GM12878 (cell line): Measurements from ENCODE around the gene FFAR3. TPM values are rescaled to one million over a fixed set of nuclear protein-coding genes. Genes with fewer than 3 reads are reported as not detected.

ENCODE experiments used
- CHD2 ChIP-seq: IDR thresholded peaks from 2 replicates; pipeline ENCODE4 v1.6.1; 2011; ENCODE audit warnings: low read depth, low read length, improper control_type of control experiment, borderline replicate concordance
- E2F4 ChIP-seq: IDR thresholded peaks from 2 replicates; pipeline ENCODE4 v1.6.1; 2012; ENCODE audit warnings: low read depth, low read length, improper control_type of control experiment
- EP300 ChIP-seq, 2 experiments: fragments of 150-350 bp in 1 of 2; IDR thresholded peaks; 2 replicates each; pipeline ENCODE4 v1.6.1; 2011 to 2012; ENCODE audit warnings: low read depth in 2 of 2, low read length in 2 of 2, borderline replicate concordance in 1 of 2, improper control_type of control experiment in 1 of 2, inconsistent platforms in 1 of 2; ENCODE audit not compliant: control insufficient read depth in 1 of 2
- FOXK2 ChIP-seq: fragments of 450-650 bp; IDR thresholded peaks from 2 replicates; pipeline ENCODE4 v1.6.1; 2017; ENCODE audit warnings: mild to moderate bottlenecking, moderate library complexity
- HDGF ChIP-seq: fragments of 450-650 bp; IDR thresholded peaks from 2 replicates; pipeline ENCODE4 v1.6.1; 2016; ENCODE audit warnings: antibody characterized with exemption
- MTA2 ChIP-seq: fragments of 450-650 bp; IDR thresholded peaks from 2 replicates; pipeline ENCODE4 v1.6.1; 2016; ENCODE audit warnings: low read depth, mild to moderate bottlenecking, moderate library complexity
- MYC ChIP-seq: IDR thresholded peaks from 2 replicates; pipeline ENCODE4 v1.6.1; 2011; ENCODE audit warnings: mild to moderate bottlenecking, low read length, moderate library complexity, inconsistent platforms; ENCODE audit not compliant: insufficient read depth, insufficient replicate concordance, insufficient read length, severe bottlenecking
- NR2C1 ChIP-seq: fragments of 450-650 bp; IDR thresholded peaks from 2 replicates; pipeline ENCODE4 v1.6.1; 2017; ENCODE audit warnings: antibody characterized with exemption, mild to moderate bottlenecking, moderate library complexity
- PAX8 ChIP-seq: fragments of 450-650 bp; IDR thresholded peaks from 2 replicates; pipeline ENCODE4 v1.6.1; 2017; ENCODE audit warnings: mild to moderate bottlenecking, moderate library complexity
- POLR2A ChIP-seq: IDR thresholded peaks from 2 replicates; pipeline ENCODE4 v1.6.1; 2011; ENCODE audit warnings: low read depth, mild to moderate bottlenecking, low read length
- RBBP5 ChIP-seq: fragments of 200-600 bp; sonication (generic); conservative IDR thresholded peaks from 2 replicates; pipeline ENCODE4 v1.6.1; 2016
- RELA ChIP-seq: fragments of 450-650 bp; IDR thresholded peaks from 2 replicates; pipeline ENCODE4 v1.8.0; 2014; ENCODE audit warnings: borderline replicate concordance; ENCODE audit not compliant: partially characterized antibody
- SUPT20H ChIP-seq: IDR thresholded peaks from 2 replicates; pipeline ENCODE4 v1.6.1; 2011; ENCODE audit warnings: low read depth, mild to moderate bottlenecking, low read length, moderate library complexity, borderline replicate concordance; ENCODE audit not compliant: control insufficient read depth
- ZNF217 ChIP-seq: fragments of 450-650 bp; IDR thresholded peaks from 2 replicates; pipeline ENCODE4 v1.6.1; 2017; ENCODE audit warnings: antibody characterized with exemption, mild to moderate bottlenecking
- ZNF24 ChIP-seq: fragments of 450-650 bp; IDR thresholded peaks from 2 replicates; pipeline ENCODE4 v1.6.1; 2017; ENCODE audit warnings: antibody characterized with exemption, mild to moderate bottlenecking
- polyA plus RNA-seq, 11 experiments: library from polyadenylated mRNA; depleted of rRNA in 4 of 11; unstranded in 6 of 11; stranded (reverse) in 5 of 11; fragments of >200 nt; fragmentation: Nextera tagmentation in 4 of 11; fragmentation: Illumina TruSeq in 1 of 11; extraction: Ambion mirVana in 4 of 11; extraction: Trizol in 1 of 11; gene quantifications; 1 replicate in 1 of 11; 2 replicates in 10 of 11; pipeline versions ENCODE4 v1.2.1 to v1.2.3, GENCODE V29; 2011 to 2016; ENCODE audit warnings: inconsistent platforms in 2 of 11, missing spikeins in 2 of 11, low read depth in 1 of 11
- total RNA-seq, 4 experiments: library from RNA; depleted of rRNA in 3 of 4; stranded (reverse); fragments of >200 nt in 3 of 4; fragmentation: Illumina TruSeq in 1 of 4; extraction: Trizol in 1 of 4; gene quantifications; 2 replicates each; pipeline versions ENCODE4 v1.2.1 to v1.2.3, GENCODE V29; 2013 to 2021
- TF ChIP-seq, protein P1 (sequence below): IDR thresholded peaks from 2 replicates; pipeline ENCODE4 v1.6.1; 2011; ENCODE audit warnings: borderline replicate concordance, low read depth, mild to moderate bottlenecking, moderate library complexity, mixed read lengths, low read length; ENCODE audit not compliant: insufficient read depth; ENCODE audit errors: extremely low read length
- TF ChIP-seq, protein P2 (sequence below), 3 experiments: IDR thresholded peaks in 2 of 3; conservative IDR thresholded peaks in 1 of 3; 2 replicates each; pipeline ENCODE4 v1.5.1; 2011; ENCODE audit warnings: low read depth in 3 of 3, low read length in 3 of 3, mild to moderate bottlenecking in 3 of 3, control low read depth in 2 of 3, moderate library complexity in 2 of 3, inconsistent platforms in 1 of 3, mixed read lengths in 1 of 3; ENCODE audit not compliant: control insufficient read depth in 2 of 3, insufficient read depth in 1 of 3; ENCODE audit errors: extremely low read depth in 1 of 3
- TF ChIP-seq, protein P3 (sequence below): fragments of 450-650 bp; IDR thresholded peaks from 2 replicates; pipeline ENCODE4 v1.6.1; 2016; ENCODE audit warnings: mild to moderate bottlenecking, moderate library complexity, borderline replicate concordance

Gene FFAR3
- total and polyA plus RNA-seq, 10 of the 15 experiments (the other 5 are each of a cell fraction or from before 2014, with no cell fraction given) = 0.15 to 0.18 TPM; not detected in 8

GRCh38 chr19:35331551-35332214 is 26.6 kb upstream of the FFAR3 start (continued):
- no peak for TF ChIP-seq E2F4
- no peak for TF ChIP-seq SUPT20H
- no peak for TF ChIP-seq FOXK2
- TF ChIP-seq, protein P1, sequence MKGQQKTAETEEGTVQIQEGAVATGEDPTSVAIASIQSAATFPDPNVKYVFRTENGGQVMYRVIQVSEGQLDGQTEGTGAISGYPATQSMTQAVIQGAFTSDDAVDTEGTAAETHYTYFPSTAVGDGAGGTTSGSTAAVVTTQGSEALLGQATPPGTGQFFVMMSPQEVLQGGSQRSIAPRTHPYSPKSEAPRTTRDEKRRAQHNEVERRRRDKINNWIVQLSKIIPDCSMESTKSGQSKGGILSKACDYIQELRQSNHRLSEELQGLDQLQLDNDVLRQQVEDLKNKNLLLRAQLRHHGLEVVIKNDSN = no peak
- TF ChIP-seq, protein P2, sequence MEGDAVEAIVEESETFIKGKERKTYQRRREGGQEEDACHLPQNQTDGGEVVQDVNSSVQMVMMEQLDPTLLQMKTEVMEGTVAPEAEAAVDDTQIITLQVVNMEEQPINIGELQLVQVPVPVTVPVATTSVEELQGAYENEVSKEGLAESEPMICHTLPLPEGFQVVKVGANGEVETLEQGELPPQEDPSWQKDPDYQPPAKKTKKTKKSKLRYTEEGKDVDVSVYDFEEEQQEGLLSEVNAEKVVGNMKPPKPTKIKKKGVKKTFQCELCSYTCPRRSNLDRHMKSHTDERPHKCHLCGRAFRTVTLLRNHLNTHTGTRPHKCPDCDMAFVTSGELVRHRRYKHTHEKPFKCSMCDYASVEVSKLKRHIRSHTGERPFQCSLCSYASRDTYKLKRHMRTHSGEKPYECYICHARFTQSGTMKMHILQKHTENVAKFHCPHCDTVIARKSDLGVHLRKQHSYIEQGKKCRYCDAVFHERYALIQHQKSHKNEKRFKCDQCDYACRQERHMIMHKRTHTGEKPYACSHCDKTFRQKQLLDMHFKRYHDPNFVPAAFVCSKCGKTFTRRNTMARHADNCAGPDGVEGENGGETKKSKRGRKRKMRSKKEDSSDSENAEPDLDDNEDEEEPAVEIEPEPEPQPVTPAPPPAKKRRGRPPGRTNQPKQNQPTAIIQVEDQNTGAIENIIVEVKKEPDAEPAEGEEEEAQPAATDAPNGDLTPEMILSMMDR (IDR thresholded peaks at IDR 0.05 in 2 of 3, conservative IDR thresholded peaks at IDR 0.05 in 1 of 3; ENCODE audit: control insufficient read depth in 2 of 3, extremely low read depth in 1 of 3, insufficient read depth in 1 of 3, low read depth in 3 of 3, low read length in 3 of 3) = no peak
- TF ChIP-seq NR2C1 = no peak
- TF ChIP-seq CHD2 = no peak
- no peak for TF ChIP-seq ZNF217
- no peak for TF ChIP-seq MYC
- TF ChIP-seq PAX8 = no peak
- TF ChIP-seq ZNF24 = no peak
- no peak for TF ChIP-seq RELA
- peak; percentile 73 for TF ChIP-seq POLR2A
- TF ChIP-seq HDGF = 0 out of 2 replicates have a peak, but pooled peaks have one; percentile 40
- no peak for TF ChIP-seq EP300 (IDR thresholded peaks at IDR 0.05; ENCODE audit: borderline replicate concordance in 1 of 2, control insufficient read depth in 1 of 2, low read depth in 2 of 2, low read length in 2 of 2)
- no peak for TF ChIP-seq RBBP5
- TF ChIP-seq, protein P3, sequence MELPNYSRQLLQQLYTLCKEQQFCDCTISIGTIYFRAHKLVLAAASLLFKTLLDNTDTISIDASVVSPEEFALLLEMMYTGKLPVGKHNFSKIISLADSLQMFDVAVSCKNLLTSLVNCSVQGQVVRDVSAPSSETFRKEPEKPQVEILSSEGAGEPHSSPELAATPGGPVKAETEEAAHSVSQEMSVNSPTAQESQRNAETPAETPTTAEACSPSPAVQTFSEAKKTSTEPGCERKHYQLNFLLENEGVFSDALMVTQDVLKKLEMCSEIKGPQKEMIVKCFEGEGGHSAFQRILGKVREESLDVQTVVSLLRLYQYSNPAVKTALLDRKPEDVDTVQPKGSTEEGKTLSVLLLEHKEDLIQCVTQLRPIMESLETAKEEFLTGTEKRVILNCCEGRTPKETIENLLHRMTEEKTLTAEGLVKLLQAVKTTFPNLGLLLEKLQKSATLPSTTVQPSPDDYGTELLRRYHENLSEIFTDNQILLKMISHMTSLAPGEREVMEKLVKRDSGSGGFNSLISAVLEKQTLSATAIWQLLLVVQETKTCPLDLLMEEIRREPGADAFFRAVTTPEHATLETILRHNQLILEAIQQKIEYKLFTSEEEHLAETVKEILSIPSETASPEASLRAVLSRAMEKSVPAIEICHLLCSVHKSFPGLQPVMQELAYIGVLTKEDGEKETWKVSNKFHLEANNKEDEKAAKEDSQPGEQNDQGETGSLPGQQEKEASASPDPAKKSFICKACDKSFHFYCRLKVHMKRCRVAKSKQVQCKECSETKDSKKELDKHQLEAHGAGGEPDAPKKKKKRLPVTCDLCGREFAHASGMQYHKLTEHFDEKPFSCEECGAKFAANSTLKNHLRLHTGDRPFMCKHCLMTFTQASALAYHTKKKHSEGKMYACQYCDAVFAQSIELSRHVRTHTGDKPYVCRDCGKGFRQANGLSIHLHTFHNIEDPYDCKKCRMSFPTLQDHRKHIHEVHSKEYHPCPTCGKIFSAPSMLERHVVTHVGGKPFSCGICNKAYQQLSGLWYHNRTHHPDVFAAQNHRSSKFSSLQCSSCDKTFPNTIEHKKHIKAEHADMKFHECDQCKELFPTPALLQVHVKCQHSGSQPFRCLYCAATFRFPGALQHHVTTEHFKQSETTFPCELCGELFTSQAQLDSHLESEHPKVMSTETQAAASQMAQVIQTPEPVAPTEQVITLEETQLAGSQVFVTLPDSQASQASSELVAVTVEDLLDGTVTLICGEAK = no peak
- no peak for TF ChIP-seq MTA2
